IMR-90 (cell line): ENCODE measurements around the gene P4HA2. TPM values are rescaled to one million over a fixed set of nuclear protein-coding genes. Genes with fewer than 3 reads are reported as not detected.

Experiments
- ATAC-seq: fragments of 200-7000 bp; cut with Tn5 transposase; 2 replicates; pipeline ENCODE4 v1.9.1; 2020; ENCODE audit warnings: low read depth, mild to moderate bottlenecking, moderate library complexity
- BruUV-seq: library from RNA; stranded (reverse); fragments of 400-500 nt; replicated peaks from 2 replicates; lab custom pipeline; 2021; lab: Mats Ljungman, UMichigan
- CTCF ChIA-PET: fragments of 300-600 bp; formaldehyde crosslinking; extraction: SDS; loops from one replicate; lab custom pipeline; 2021; ENCODE audit warnings: antibody characterized with exemption; lab: Yijun Ruan, JAX
- POLR2A ChIA-PET: fragments of 300-600 bp; sonication (Branson Sonifier 250); formaldehyde crosslinking; loops from one replicate; lab custom pipeline; 2022; ENCODE audit warnings: antibody characterized with exemption; ENCODE audit not compliant: unreplicated experiment; lab: Charles Lee
- DNase-seq: peaks from one replicate; pipeline ENCODE4 v3.0.0; 2013
- H2AFZ ChIP-seq: replicated peaks from 2 replicates; pipeline ENCODE3; 2013; ENCODE audit warnings: low read length, mild to moderate bottlenecking; ENCODE audit not compliant: poor library complexity
- H2AK5ac ChIP-seq: 2 replicates; pipeline ENCODE4 v1.6.1; 2013; ENCODE audit warnings: low read depth, low read length, inconsistent platforms
- H2AK9ac ChIP-seq: replicated peaks from 2 replicates; pipeline ENCODE3; 2013; ENCODE audit warnings: mild to moderate bottlenecking, low read depth, low read length, moderate library complexity; ENCODE audit not compliant: poor library complexity
- H2BK120ac ChIP-seq: 2 replicates; pipeline ENCODE4 v1.6.1; 2013; ENCODE audit warnings: low read depth, low read length, inconsistent platforms
- H2BK15ac ChIP-seq: 3 replicates; pipeline ENCODE4 v1.6.1; 2013; ENCODE audit warnings: low read depth, low read length, inconsistent platforms
- H2BK20ac ChIP-seq: 2 replicates; pipeline ENCODE4 v1.6.1; 2013; ENCODE audit warnings: low read depth, mild to moderate bottlenecking, inconsistent platforms, low read length, moderate library complexity
- H2BK5ac ChIP-seq: 2 replicates; pipeline ENCODE4 v1.6.1; 2013; ENCODE audit warnings: mild to moderate bottlenecking, low read depth, low read length, inconsistent platforms; ENCODE audit not compliant: poor library complexity, severe bottlenecking
- H3K14ac ChIP-seq: replicated peaks from 2 replicates; pipeline ENCODE4 v1.6.1; 2013; ENCODE audit warnings: low read depth, low read length, inconsistent platforms
- H3K18ac ChIP-seq: 2 replicates; pipeline ENCODE4 v1.6.1; 2013; ENCODE audit warnings: low read depth, low read length, control low read depth
- H3K23ac ChIP-seq: 2 replicates; pipeline ENCODE4 v1.6.1; 2013; ENCODE audit warnings: low read depth, low read length, inconsistent platforms
- H3K27ac ChIP-seq: 2 replicates; pipeline ENCODE4 v1.5.1; 2013; ENCODE audit warnings: mild to moderate bottlenecking, control low read depth, low read length; ENCODE audit not compliant: insufficient read depth
- H3K27me3 ChIP-seq: 2 replicates; pipeline ENCODE4 v1.6.1; 2013; ENCODE audit warnings: low read length; ENCODE audit not compliant: control insufficient read depth, insufficient read depth
- H3K36me3 ChIP-seq: 2 replicates; pipeline ENCODE4 v1.6.1; 2013; ENCODE audit warnings: low read length, mixed read lengths; ENCODE audit not compliant: control insufficient read depth, insufficient read depth
- H3K4ac ChIP-seq: 2 replicates; pipeline ENCODE4 v1.6.1; 2013; ENCODE audit warnings: low read depth, low read length, inconsistent platforms
- H3K4me1 ChIP-seq: 2 replicates; pipeline ENCODE4 v1.6.1; 2013; ENCODE audit warnings: low read length, mixed read lengths; ENCODE audit not compliant: control insufficient read depth, insufficient read depth
- H3K4me2 ChIP-seq: 2 replicates; pipeline ENCODE4 v1.6.1; 2013; ENCODE audit warnings: low read depth, mild to moderate bottlenecking, control low read depth, low read length, moderate library complexity
- H3K4me3 ChIP-seq: 2 replicates; pipeline ENCODE4 v1.5.1; 2013; ENCODE audit warnings: low read depth, mild to moderate bottlenecking, control low read depth, low read length, moderate library complexity; ENCODE audit not compliant: insufficient read depth
- H3K56ac ChIP-seq: 2 replicates; pipeline ENCODE4 v1.6.1; 2013; ENCODE audit warnings: low read length, inconsistent platforms; ENCODE audit not compliant: insufficient read depth; ENCODE audit errors: extremely low read depth
- H3K79me1 ChIP-seq, 2 experiments: 2 replicates each; pipeline ENCODE4 v1.6.1; 2013; ENCODE audit warnings: low read length in 2 of 2, inconsistent platforms in 1 of 2, low read depth in 1 of 2
- H3K9ac ChIP-seq: 2 replicates; pipeline ENCODE4 v1.6.1; 2013; ENCODE audit warnings: low read depth, low read length, control low read depth
- H3K9me1 ChIP-seq: 2 replicates; pipeline ENCODE4 v1.6.1; 2013; ENCODE audit warnings: low read length, inconsistent platforms; ENCODE audit not compliant: insufficient read depth
- H3K9me3 ChIP-seq: 2 replicates; pipeline ENCODE4 v1.6.1; 2013; ENCODE audit warnings: low read length; ENCODE audit not compliant: control insufficient read depth, insufficient read depth
- H4K20me1 ChIP-seq: 2 replicates; pipeline ENCODE4 v1.6.1; 2013; ENCODE audit warnings: low read length, inconsistent platforms; ENCODE audit not compliant: insufficient read depth
- H4K5ac ChIP-seq: 2 replicates; pipeline ENCODE4 v1.6.1; 2013; ENCODE audit warnings: mild to moderate bottlenecking, low read depth, low read length, control low read depth
- H4K8ac ChIP-seq, 2 experiments: 2 replicates each; pipeline ENCODE4 v1.6.1; 2013; ENCODE audit warnings: low read depth in 2 of 2, low read length in 2 of 2, control low read depth in 1 of 2, inconsistent platforms in 1 of 2
- H4K91ac ChIP-seq: 2 replicates; pipeline ENCODE4 v1.6.1; 2013; ENCODE audit warnings: low read depth, low read length, inconsistent platforms; ENCODE audit not compliant: insufficient read depth
- CEBPB ChIP-seq: IDR thresholded peaks from 2 replicates; pipeline ENCODE4 v1.6.1; 2012; ENCODE audit warnings: low read depth, low read length, improper control_type of control experiment
- FOS ChIP-seq: fragments of 150-350 bp; IDR thresholded peaks from 2 replicates; pipeline ENCODE4 v1.6.1; 2016; ENCODE audit warnings: low read depth, low read length
- POLR2A ChIP-seq: IDR thresholded peaks from 2 replicates; pipeline ENCODE4 v1.6.1; 2012; ENCODE audit warnings: mild to moderate bottlenecking, low read depth, low read length
- RAD21 ChIP-seq: IDR thresholded peaks from 2 replicates; pipeline ENCODE4 v1.6.1; 2012; ENCODE audit warnings: low read length, improper control_type of control experiment
- RCOR1 ChIP-seq: IDR thresholded peaks from 2 replicates; pipeline ENCODE4 v1.6.1; 2012; ENCODE audit warnings: mild to moderate bottlenecking, low read length, improper control_type of control experiment; ENCODE audit not compliant: insufficient replicate concordance
- SMC3 ChIP-seq: fragments of 150-350 bp; IDR thresholded peaks from 2 replicates; pipeline ENCODE4 v1.6.1; 2016; ENCODE audit warnings: low read depth, mild to moderate bottlenecking, antibody characterized with exemption, low read length, moderate library complexity
- WGBS, 2 experiments: methylation state at CpG; one replicate each; pipeline versions ENCODE4 v1.1.5 to v1.1.7; 2013; ENCODE audit warnings: missing lambda C conversion rate in 2 of 2; ENCODE audit not compliant: insufficient read length in 1 of 2; ENCODE audit errors: extremely low coverage in 2 of 2; 5-methylcytosine and 5-hydroxymethylcytosine counted together
- dilution Hi-C: fragments of 300-500 bp; cut with HindIII; formaldehyde crosslinking; loops from one replicate; pipeline ENCODE4 v1.14.3; 2018; ENCODE audit warnings: low sequenced_read_pairs; ENCODE audit not compliant: unreplicated experiment
- in situ Hi-C: fragments of 300-500 bp; cut with MboI; formaldehyde crosslinking; loops from 3 replicates; pipeline ENCODE4 v1.14.3; 2019; ENCODE audit warnings: low sequenced_read_pairs, inconsistent platforms, mixed read lengths
- intact Hi-C: fragments of 100-400 bp; cut with micrococcal nuclease; formaldehyde crosslinking; loops from 2 replicates; pipeline ENCODE4 v1.10.0; 2022
- polyA plus RNA-seq, 3 experiments: library from polyadenylated mRNA; depleted of rRNA; stranded (reverse); fragments of >200 nt; gene quantifications; 2 replicates each; pipeline ENCODE4 v1.2.3, GENCODE V29; 2012; ENCODE audit warnings: low replicate concordance in 1 of 3
- total RNA-seq: library from RNA; depleted of rRNA; stranded (reverse); fragments of >200 nt; gene quantifications from 2 replicates; pipeline ENCODE4 v1.2.3, GENCODE V29; 2012

Gene P4HA2
- total and polyA plus RNA-seq, 2 of the 4 experiments (the other 2 are of a cell fraction): 186 to 225 TPM

- TF ChIP-seq SMC3: 0 out of 2 replicates have a peak, but pooled peaks have one; percentile 10
- no peak; the same call in 1 of the 2 replicates for TF ChIP-seq RAD21
- TF ChIP-seq CEBPB: peak; percentile 55
Measured at GRCh38 chr5:132265336-132266030, 37.8 kb upstream of the P4HA2 start (continued).

GRCh38 chr5:132264546-132265335, 37.1 kb upstream of the P4HA2 start:
- no peak overlapping the region for H3K4me3 ChIP-seq
- H2AK9ac ChIP-seq: peak overlapping the region; percentile 83
- H3K23ac ChIP-seq: peak overlapping the region; percentile 9; the same call in 1 of the 2 replicates
- peak overlapping the region; percentile 85 for H2BK5ac ChIP-seq
- no peak overlapping the region for H3K4me2 ChIP-seq
- no peak for TF ChIP-seq FOS
- no peak for TF ChIP-seq SMC3
- TF ChIP-seq POLR2A: 0 out of 2 replicates have a peak, but pooled peaks have one; percentile 1
- no peak for TF ChIP-seq RCOR1
- peak overlapping the region; percentile 35 for H2BK120ac ChIP-seq
- no peak overlapping the region; the same call in 1 of the 2 replicates for H3K56ac ChIP-seq
- H4K5ac ChIP-seq: peak overlapping the region; percentile 13; the same call in 1 of the 2 replicates
- ChIA-PET CTCF (interaction anchor here (3.3 kb wide), 1 partner anchor 27 kb away, joined by 18 read pairs; no protein-coding TSS in a partner anchor), POLR2A (no interaction called here)
- H2AFZ ChIP-seq: no peak overlapping the region
- peak overlapping the region; percentile 69 for H3K27ac ChIP-seq
- H3K14ac ChIP-seq: peak overlapping the region; percentile 10
- H2AK5ac ChIP-seq: peak overlapping the region; percentile 92
- H3K4ac ChIP-seq: peak overlapping the region; percentile 78
- in situ Hi-C loops: no loop called here
- intact Hi-C loops: no loop called here
- dilution Hi-C loops: no loop called here
- H3K4me1 ChIP-seq: peaks cover 69% of the 10 kb centered on the region
- H3K18ac ChIP-seq: peak overlapping the region; percentile 38
- no peaks in the 10 kb centered on the region for H3K27me3 ChIP-seq
- BruUV-seq: no TSS peak
- H2BK20ac ChIP-seq: peak overlapping the region; percentile 43
- H4K8ac ChIP-seq: peak overlapping the region; percentile 17 to 51; a peak in 3 of 4 replicates
- H3K9ac ChIP-seq: peak overlapping the region; percentile 5; the same call in 1 of the 2 replicates
- peaks cover 47% of the 10 kb centered on the region for H3K36me3 ChIP-seq
- H3K79me1 ChIP-seq: peaks cover 33 to 97% of the 10 kb centered on the region in 2 experiments
- 83% methylated on average over 2 of the region's 4 CpGs; no CpG with 5 or more reads in 1 of the 2 experiments for WGBS, 2 experiments
- H3K9me3 ChIP-seq: no peaks in the 10 kb centered on the region
- H4K20me1 ChIP-seq: peaks cover 31% of the 10 kb centered on the region
- peak overlapping the region; percentile 61 for H4K91ac ChIP-seq
- peak overlapping the region; percentile 68; the same call in 2 of the 3 replicates for H2BK15ac ChIP-seq
- ATAC-seq (no peak), DNase-seq (no peak)
- H3K9me1 ChIP-seq: peaks cover 89% of the 10 kb centered on the region
